ENCODE data around the gene SEMA5B. TPM values are rescaled to one million over a fixed set of nuclear protein-coding genes. Genes with fewer than 3 reads are reported as not detected.

The SEMA5B gene
- total and polyA plus RNA-seq, 2 experiments from 2014 or later: 8.0 to 26.8 TPM

- peaks cover 52% of the 10 kb centered on the region for H3K4me1 Mint-ChIP-seq
- Histone ChIP-seq H3K27me3 (ENCODE audit: insufficient read depth) (no peaks in the 10 kb centered on the region), H3K4me2 (no peak overlapping the region; the same call in none of the 2 replicates), H4K20me1 (replicated peaks; ENCODE audit: insufficient read depth) (no peaks in the 10 kb centered on the region), H3F3A (replicated peaks; ENCODE audit: low read depth) (no peaks in the 10 kb centered on the region), H2AFZ (no peak overlapping the region), H3K4me3 (no peak overlapping the region), H3K4me1 (ENCODE audit: insufficient read depth) (peaks cover 50% of the 10 kb centered on the region), H3K27ac (ENCODE audit: low read depth) (no peak overlapping the region), H3K79me2 (replicated peaks; ENCODE audit: insufficient read depth) (no peaks in the 10 kb centered on the region), H3K36me3 (ENCODE audit: insufficient read depth) (no peaks in the 10 kb centered on the region), H3K9me2 (ENCODE audit: insufficient read depth) (no peaks in the 10 kb centered on the region)
- no peak overlapping the region for H3K27ac Mint-ChIP-seq
- ATAC-seq: no peak; the same call in 2 of the 3 replicates
- TF ChIP-seq CREB1 (CRISPR knock-in tag; IDR thresholded peaks at IDR 0.05; ENCODE audit: low read depth): no peak
- TF ChIP-seq POLR2AphosphoS5 (IDR thresholded peaks at IDR 0.05; ENCODE audit: low read depth): no peak
- no peak for TF ChIP-seq REST (IDR thresholded peaks at IDR 0.05; ENCODE audit: unreplicated experiment)
- TF ChIP-seq JUNB (IDR thresholded peaks at IDR 0.05; ENCODE audit: unreplicated experiment): no peak
- no peak for TF ChIP-seq ZNF114 (CRISPR knock-in tag; IDR thresholded peaks at IDR 0.05)
- no peak for TF ChIP-seq STAT1 (IDR thresholded peaks at IDR 0.05; ENCODE audit: unreplicated experiment)
- TF ChIP-seq ETS1 (IDR thresholded peaks at IDR 0.05): no peak
- TF ChIP-seq ZNF331 (CRISPR knock-in tag; IDR thresholded peaks at IDR 0.05; ENCODE audit: low read depth): no peak
- no peak for TF ChIP-seq EZH2 (IDR thresholded peaks at IDR 0.05; ENCODE audit: low read depth, unreplicated experiment)
- H3K27me3 Mint-ChIP-seq (ENCODE audit: insufficient read depth, low read depth, poor library complexity): peaks cover 14% of the 10 kb centered on the region
- no peak overlapping the region; the same call in 2 of the 3 replicates for H3K4me3 Mint-ChIP-seq
- DNase-seq (ENCODE audit: low spot score): no peak
- peaks cover 4% of the 10 kb centered on the region; the same call in 1 of the 3 replicates for H3K36me3 Mint-ChIP-seq (ENCODE audit: low read depth)
- H3K9me3 Mint-ChIP-seq: no peaks in the 10 kb centered on the region
Measured at GRCh38 chr3:122955916-122956692, 71.5 kb downstream of the SEMA5B start.

DNA sequence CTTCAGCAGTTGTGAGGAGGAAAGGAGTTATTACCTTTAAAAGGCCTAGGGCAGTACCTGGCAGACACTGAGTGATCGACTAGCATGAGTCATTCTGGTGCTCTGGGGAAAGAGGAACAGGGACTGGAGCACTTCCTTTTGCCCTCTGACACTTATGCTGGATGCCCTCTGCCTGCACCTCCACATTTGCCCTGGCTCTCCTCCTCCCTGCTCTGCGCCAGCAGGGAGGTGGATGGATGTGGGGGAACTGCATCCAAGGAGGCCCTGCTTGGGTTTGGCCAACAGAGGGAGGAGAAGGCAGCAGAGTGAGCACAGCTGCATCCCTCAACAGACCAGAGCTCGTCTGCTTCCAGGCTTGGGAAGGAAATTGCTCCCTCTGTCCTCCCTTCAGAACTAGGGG, 75.0 kb downstream of the SEMA5B start:
- Mint-ChIP-seq H3K4me3 (no peak overlapping the region), H3K36me3 (ENCODE audit: low read depth) (0 out of 3 replicates have a peak, but pooled peaks cover 3% of the 10 kb centered on the region), H3K27ac (no peak overlapping the region), H3K9me3 (no peaks in the 10 kb centered on the region), H3K27me3 (ENCODE audit: insufficient read depth, low read depth, poor library complexity) (peaks cover 11% of the 10 kb centered on the region), H3K4me1 (peaks cover 40% of the 10 kb centered on the region)
- no peaks in the 10 kb centered on the region for H3K79me2 ChIP-seq (replicated peaks; ENCODE audit: insufficient read depth)
- H4K20me1 ChIP-seq (replicated peaks; ENCODE audit: insufficient read depth): no peaks in the 10 kb centered on the region
- ATAC-seq: peak; percentile 70
- peak; percentile 45 for DNase-seq (ENCODE audit: low spot score)
- H3F3A ChIP-seq (replicated peaks; ENCODE audit: low read depth): no peaks in the 10 kb centered on the region
- no peak overlapping the region for H3K4me2 ChIP-seq
- no peaks in the 10 kb centered on the region for H3K36me3 ChIP-seq (ENCODE audit: insufficient read depth)
- H3K9me2 ChIP-seq (ENCODE audit: insufficient read depth): no peaks in the 10 kb centered on the region
- no peak overlapping the region for H2AFZ ChIP-seq
- peaks cover 26% of the 10 kb centered on the region for H3K4me1 ChIP-seq (ENCODE audit: insufficient read depth)
- H3K27me3 ChIP-seq (ENCODE audit: insufficient read depth): no peaks in the 10 kb centered on the region
- no peak overlapping the region for H3K27ac ChIP-seq (ENCODE audit: low read depth)
- no peak overlapping the region for H3K4me3 ChIP-seq
- TF ChIP-seq CTCF (conservative IDR thresholded peaks at IDR 0.05; ENCODE audit: low read depth in 2 of 2): peak; percentile 27 to 52; a peak in 3 of 4 replicates
- no peak for TF ChIP-seq POLR2AphosphoS5 (IDR thresholded peaks at IDR 0.05; ENCODE audit: low read depth)
- TF ChIP-seq STAT1 (IDR thresholded peaks at IDR 0.05; ENCODE audit: unreplicated experiment): no peak
- no peak for TF ChIP-seq EZH2phosphoT487 (IDR thresholded peaks at IDR 0.05; ENCODE audit: unreplicated experiment)
